Activated naive CD4-positive, alpha-beta T cell treated with anti-CD3 and anti-CD28 coated beads, Interleukin-2, amount 10 ng/mL, durations not matched to agents 7 days and 5 days (primary cell): ENCODE results near the gene AADACL3.

Experiments used
- CTCF ChIA-PET: fragments of 350-600 bp; sonication (Branson Sonifier 250); formaldehyde crosslinking; loops from one replicate; lab custom pipeline; 2021; ENCODE audit warnings: antibody characterized with exemption; lab: Charles Lee
- DNase-seq: peaks from one replicate; pipeline ENCODE4 v3.0.0-alpha.2; 2020
- H3K27ac Mint-ChIP-seq: one replicate; pipeline ENCODE4 v1.8.0; 2021; ENCODE audit warnings: mild to moderate bottlenecking, moderate library complexity, mixed read lengths
- H3K27me3 Mint-ChIP-seq: one replicate; pipeline ENCODE4 v1.8.0; 2021; ENCODE audit warnings: mild to moderate bottlenecking, mixed read lengths
- H3K36me3 Mint-ChIP-seq: one replicate; pipeline ENCODE4 v1.8.0; 2021; ENCODE audit warnings: mixed read lengths
- H3K4me1 Mint-ChIP-seq: one replicate; pipeline ENCODE4 v1.8.0; 2021; ENCODE audit warnings: mixed read lengths
- H3K4me3 Mint-ChIP-seq: one replicate; pipeline ENCODE4 v1.8.0; 2021; ENCODE audit warnings: mild to moderate bottlenecking, moderate library complexity, mixed read lengths
- H3K9me3 Mint-ChIP-seq: one replicate; pipeline ENCODE4 v1.8.0; 2021; ENCODE audit warnings: mixed read lengths

Gene AADACL3

DNA sequence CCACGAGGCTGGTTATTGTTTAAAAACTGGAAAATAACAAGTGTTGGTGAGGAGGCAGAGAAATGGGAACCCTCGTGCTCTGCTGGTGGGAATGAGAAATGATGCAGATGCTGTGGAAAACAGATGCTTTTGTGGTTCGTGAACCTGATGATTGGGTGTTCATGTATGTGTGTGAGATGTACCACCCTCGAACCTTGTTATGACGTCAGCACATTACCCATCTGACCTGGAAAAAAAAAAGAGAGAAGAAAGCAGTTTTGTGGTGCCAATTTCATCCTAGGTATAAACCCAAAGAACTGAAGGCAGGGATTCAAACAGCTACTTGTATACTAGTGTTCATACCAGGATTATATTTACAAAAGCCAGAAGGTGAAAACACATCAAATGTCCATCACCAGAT lies 23.7 kb downstream of the AADACL3 start:
- no peak for DNase-seq
- Mint-ChIP-seq H3K4me1 (no peaks in the 10 kb centered on the region), H3K4me3 (no peak overlapping the region), H3K36me3 (no peaks in the 10 kb centered on the region), H3K9me3 (no peaks in the 10 kb centered on the region), H3K27ac (no peak overlapping the region), H3K27me3 (peaks cover 4% of the 10 kb centered on the region)
- CTCF ChIA-PET = no interaction called here

GRCh38 chr1:12741946-12742345 lies 26.0 kb downstream of the AADACL3 start:
- CTCF ChIA-PET = interaction anchor here (0.6 kb wide), 1 partner anchor 1751 kb away, joined by 3 read pairs; no protein-coding TSS in a partner anchor
- no peak overlapping the region for H3K4me3 Mint-ChIP-seq
- H3K27ac Mint-ChIP-seq = no peak overlapping the region
- no peaks in the 10 kb centered on the region for H3K4me1 Mint-ChIP-seq
- H3K27me3 Mint-ChIP-seq = peaks cover 9% of the 10 kb centered on the region
- DNase-seq = no peak
- no peaks in the 10 kb centered on the region for H3K9me3 Mint-ChIP-seq
- no peaks in the 10 kb centered on the region for H3K36me3 Mint-ChIP-seq

DNA sequence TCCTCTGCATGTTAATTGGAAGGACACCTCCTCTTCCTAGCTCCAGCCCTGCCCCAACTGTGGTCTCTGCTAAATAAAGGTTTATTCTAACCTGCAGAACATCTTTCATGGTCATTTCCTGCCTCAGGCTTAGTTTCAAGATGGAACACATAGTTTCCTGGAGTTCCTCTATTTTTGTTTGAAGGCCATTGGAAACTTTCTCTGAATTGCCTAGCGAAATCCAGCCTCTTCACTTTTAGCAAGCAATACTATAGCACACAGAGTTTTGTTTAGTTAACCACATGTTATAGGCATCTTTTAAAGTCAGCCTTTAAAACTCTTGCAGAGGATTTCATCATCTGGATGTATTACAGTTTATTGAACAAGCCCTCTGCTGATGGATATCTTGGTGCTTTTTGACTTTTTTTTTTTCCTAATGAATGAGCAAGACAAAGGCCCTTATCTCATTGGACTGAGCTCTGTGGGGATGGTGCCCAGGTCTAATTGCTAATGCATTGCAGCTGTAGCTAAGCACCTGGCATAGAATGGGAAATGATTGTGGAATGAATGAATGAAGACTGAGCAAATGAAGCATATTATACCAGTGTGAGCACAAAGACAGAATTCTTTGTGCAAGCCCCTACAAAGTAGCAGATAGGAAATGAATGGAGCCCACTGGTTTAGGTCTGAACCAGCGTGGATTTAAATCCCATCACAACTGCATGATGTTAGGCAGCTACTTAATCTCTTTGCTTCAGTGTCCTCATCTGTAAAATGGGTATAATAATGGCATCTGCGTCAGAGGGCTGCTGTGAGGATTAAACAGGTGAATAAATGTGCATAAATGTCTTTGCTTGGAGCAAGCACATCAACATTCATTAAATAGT lies 29.4 kb downstream of the AADACL3 start:
- peaks cover 17% of the 10 kb centered on the region for H3K27me3 Mint-ChIP-seq
- no peak overlapping the region for H3K4me3 Mint-ChIP-seq
- H3K36me3 Mint-ChIP-seq = peaks cover 1% of the 10 kb centered on the region
- H3K9me3 Mint-ChIP-seq = peaks cover 11% of the 10 kb centered on the region
- CTCF ChIA-PET = no interaction called here
- H3K4me1 Mint-ChIP-seq = no peaks in the 10 kb centered on the region
- no peak overlapping the region for H3K27ac Mint-ChIP-seq
- no peak for DNase-seq

DNA sequence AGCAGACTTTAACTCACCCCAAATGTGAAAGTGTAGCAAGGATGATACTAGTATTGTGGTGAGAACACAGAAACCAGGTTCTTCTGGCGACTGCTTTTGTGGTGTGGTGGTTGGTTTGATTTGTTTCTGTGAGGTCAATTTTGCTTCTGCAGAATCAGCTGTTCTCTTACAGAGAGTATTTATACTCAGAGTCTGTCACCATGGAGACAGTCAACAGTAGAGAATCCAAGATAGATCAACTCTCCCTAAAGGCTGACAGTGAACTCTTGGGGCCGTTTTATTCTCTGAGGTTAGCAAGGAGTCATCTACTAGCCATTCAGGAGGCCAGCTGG lies 30.0 kb downstream of the AADACL3 start, which contains the start of gene CFAP107:
Gene CFAP107 (plus strand): TSS at position 209 of the 332 bp plus-strand sequence. CDS start 231 bp downstream, outside the sequence.
- H3K36me3 Mint-ChIP-seq = peaks cover 1% of the 10 kb centered on the region
- no peak within 1 kb of the TSS for H3K27ac Mint-ChIP-seq
- CTCF ChIA-PET = no interaction called here
- no peaks in the 10 kb centered on the region for H3K4me1 Mint-ChIP-seq
- H3K9me3 Mint-ChIP-seq = peaks cover 11% of the 10 kb centered on the region
- no peak within 1 kb of the TSS for H3K4me3 Mint-ChIP-seq
- peaks cover 17% of the 10 kb centered on the region for H3K27me3 Mint-ChIP-seq
- DNase-seq = no peak

- Mint-ChIP-seq H3K4me1 (no peaks in the 10 kb centered on the region), H3K9me3 (peaks cover 11% of the 10 kb centered on the region), H3K27ac (no peak overlapping the region), H3K4me3 (no peak overlapping the region), H3K27me3 (peaks cover 17% of the 10 kb centered on the region), H3K36me3 (peaks cover 1% of the 10 kb centered on the region)
- DNase-seq = no peak
- CTCF ChIA-PET = no interaction called here
These were observed 33.0 kb downstream of the AADACL3 start for GRCh38 chr1:12748778-12749355.

DNA sequence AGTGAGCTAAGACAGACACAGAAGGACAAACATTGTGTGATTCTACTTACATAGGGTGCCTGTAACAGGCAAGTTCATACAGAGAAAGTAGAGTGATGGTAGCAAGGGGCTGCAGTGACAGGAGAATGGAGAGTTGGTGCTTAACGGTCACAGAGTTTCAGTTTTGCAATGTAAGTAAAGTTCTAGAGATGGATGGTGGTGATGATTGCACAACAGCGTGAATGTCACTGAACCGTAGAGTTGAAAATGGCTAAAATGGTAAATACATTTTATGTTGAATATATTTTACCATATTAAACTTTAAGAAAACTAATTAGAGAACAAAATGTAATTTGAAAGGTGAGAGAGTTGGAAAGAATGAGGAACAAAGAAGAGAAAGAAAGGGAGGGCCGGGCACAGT lies 38.8 kb downstream of the AADACL3 start:
- no peaks in the 10 kb centered on the region for H3K9me3 Mint-ChIP-seq
- H3K36me3 Mint-ChIP-seq = no peaks in the 10 kb centered on the region
- no peak for DNase-seq
- H3K4me3 Mint-ChIP-seq = no peak overlapping the region
- no peaks in the 10 kb centered on the region for H3K4me1 Mint-ChIP-seq
- H3K27me3 Mint-ChIP-seq = peaks cover 17% of the 10 kb centered on the region
- CTCF ChIA-PET = no interaction called here
- no peak overlapping the region for H3K27ac Mint-ChIP-seq

DNA sequence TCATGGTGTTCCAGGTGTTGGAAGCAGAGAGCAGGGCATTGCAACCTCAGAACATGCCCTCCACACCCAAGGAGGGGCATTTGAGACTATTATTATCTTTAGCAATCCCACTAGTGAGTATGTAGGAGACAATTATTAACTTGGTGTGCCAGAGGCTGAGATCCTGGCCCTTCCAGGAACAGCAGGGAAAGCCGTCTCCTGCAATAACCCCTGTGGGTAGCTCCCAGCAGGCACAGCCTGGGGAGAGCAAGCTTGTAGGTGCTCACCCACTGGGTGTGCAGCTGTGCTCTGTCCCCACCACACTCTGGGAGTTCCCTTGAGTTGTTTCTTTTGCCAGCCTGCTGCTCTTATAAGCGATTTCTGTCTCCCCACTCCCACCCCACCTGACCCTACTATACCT lies 40.4 kb downstream of the AADACL3 start:
- Mint-ChIP-seq H3K4me3 (no peak overlapping the region), H3K27ac (no peak overlapping the region), H3K9me3 (no peaks in the 10 kb centered on the region), H3K4me1 (no peaks in the 10 kb centered on the region), H3K27me3 (peaks cover 17% of the 10 kb centered on the region), H3K36me3 (no peaks in the 10 kb centered on the region)
- DNase-seq = no peak
- CTCF ChIA-PET = no interaction called here

DNA sequence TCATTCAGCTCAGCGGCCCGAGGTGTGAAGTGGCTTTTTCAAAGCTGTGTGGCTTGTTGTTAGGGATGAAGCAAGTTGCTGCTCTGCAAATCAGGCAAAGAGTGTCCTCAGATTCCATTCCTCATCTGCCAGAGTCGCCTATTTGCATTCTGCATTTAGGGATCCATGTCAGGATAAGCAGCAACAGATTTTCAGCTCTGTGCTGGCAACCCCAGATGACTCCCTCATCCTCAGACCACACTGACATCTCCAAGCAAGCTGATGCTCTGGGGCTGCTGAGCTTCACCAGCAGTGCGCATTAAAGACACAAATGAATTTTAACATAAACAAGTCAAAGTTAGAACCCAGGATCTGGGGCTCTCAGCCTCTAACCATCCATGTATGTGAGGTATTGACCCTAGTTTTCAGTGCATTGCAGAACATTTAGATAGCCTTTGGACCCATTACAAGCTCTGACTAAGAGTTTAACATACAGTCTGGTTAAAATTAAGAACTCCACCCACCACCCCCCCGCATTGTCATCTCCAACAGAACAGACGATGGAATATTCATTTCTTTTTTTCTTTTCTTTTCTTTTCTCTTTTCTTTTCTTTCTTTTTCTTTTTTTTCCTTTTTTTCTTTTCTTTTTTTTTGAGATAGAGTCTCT lies 41.0 kb downstream of the AADACL3 start:
- no peak overlapping the region for H3K4me3 Mint-ChIP-seq
- CTCF ChIA-PET = no interaction called here
- no peaks in the 10 kb centered on the region for H3K36me3 Mint-ChIP-seq
- H3K9me3 Mint-ChIP-seq = no peaks in the 10 kb centered on the region
- no peaks in the 10 kb centered on the region for H3K4me1 Mint-ChIP-seq
- no peak overlapping the region for H3K27ac Mint-ChIP-seq
- no peak for DNase-seq
- H3K27me3 Mint-ChIP-seq = peaks cover 17% of the 10 kb centered on the region

DNA sequence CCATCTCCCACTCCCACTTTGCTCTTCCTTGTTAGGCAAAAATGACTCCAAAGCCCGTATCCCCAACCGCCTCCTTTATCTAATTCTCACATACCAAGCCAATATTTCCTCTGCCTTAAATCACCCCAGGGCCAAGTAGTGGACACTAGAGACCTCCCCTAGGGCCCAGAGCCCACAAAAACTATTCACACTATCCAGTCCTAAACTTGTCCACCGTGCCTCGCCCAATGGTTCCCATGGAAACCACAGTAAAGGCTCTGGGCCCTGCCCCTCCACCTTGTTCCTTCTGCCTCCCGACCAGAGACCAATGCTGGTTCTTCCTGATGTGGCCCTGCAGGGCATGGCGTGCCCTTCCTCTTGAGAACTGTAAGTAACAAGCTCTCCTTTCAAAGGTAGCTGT lies 41.9 kb downstream of the AADACL3 start:
- H3K36me3 Mint-ChIP-seq = no peaks in the 10 kb centered on the region
- CTCF ChIA-PET = interaction anchor here (0.6 kb wide), 1 partner anchor 1967 kb away, joined by 4 read pairs; no protein-coding TSS in a partner anchor
- no peak for DNase-seq
- H3K27ac Mint-ChIP-seq = no peak overlapping the region
- no peaks in the 10 kb centered on the region for H3K4me1 Mint-ChIP-seq
- H3K4me3 Mint-ChIP-seq = no peak overlapping the region
- H3K9me3 Mint-ChIP-seq = no peaks in the 10 kb centered on the region
- peaks cover 22% of the 10 kb centered on the region for H3K27me3 Mint-ChIP-seq

DNA sequence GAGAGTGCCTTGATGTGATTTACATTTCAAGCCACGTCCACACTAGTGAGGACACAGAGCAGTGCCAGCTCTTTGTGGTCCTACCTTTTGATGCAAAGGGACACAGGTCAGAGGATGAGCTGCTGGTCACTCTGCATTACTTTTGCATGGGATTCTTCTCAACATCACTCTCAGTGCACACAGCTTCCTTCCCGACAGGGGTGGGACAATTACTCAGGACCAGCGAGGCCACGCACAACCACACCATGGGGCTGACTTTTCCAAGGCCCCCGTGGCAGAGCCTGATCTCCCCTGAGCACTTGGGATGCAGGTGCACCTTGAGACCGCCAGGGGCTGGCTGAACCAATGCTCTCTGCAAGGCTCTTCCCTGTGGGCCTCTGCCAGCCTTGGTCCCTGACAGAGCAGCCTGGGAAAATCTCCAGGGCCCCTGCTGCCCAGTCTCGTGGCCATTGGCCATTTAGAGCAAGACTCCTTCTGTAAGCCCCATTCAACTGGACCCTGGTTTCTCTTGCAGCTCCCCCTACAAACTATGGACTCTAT lies 44.4 kb downstream of the AADACL3 start:
- H3K4me1 Mint-ChIP-seq = no peaks in the 10 kb centered on the region
- no peak overlapping the region for H3K4me3 Mint-ChIP-seq
- no peaks in the 10 kb centered on the region for H3K36me3 Mint-ChIP-seq
- CTCF ChIA-PET = no interaction called here
- H3K27me3 Mint-ChIP-seq = peaks cover 18% of the 10 kb centered on the region
- DNase-seq = no peak
- H3K27ac Mint-ChIP-seq = no peak overlapping the region
- no peaks in the 10 kb centered on the region for H3K9me3 Mint-ChIP-seq

GRCh38 chr1:12761781-12762180 lies 45.9 kb downstream of the AADACL3 start:
- CTCF ChIA-PET = no interaction called here
- H3K9me3 Mint-ChIP-seq = no peaks in the 10 kb centered on the region

GRCh38 chr1:12762766-12763165 lies 46.9 kb downstream of the AADACL3 start:
- no peaks in the 10 kb centered on the region for H3K36me3 Mint-ChIP-seq

More at GRCh38 chr1:12761781-12762180, 45.9 kb downstream of the AADACL3 start:
- H3K27ac Mint-ChIP-seq = no peak overlapping the region
- no peak for DNase-seq
- H3K4me1 Mint-ChIP-seq = no peaks in the 10 kb centered on the region
- no peak overlapping the region for H3K4me3 Mint-ChIP-seq
- H3K36me3 Mint-ChIP-seq = no peaks in the 10 kb centered on the region
- H3K27me3 Mint-ChIP-seq = peaks cover 16% of the 10 kb centered on the region

DNA sequence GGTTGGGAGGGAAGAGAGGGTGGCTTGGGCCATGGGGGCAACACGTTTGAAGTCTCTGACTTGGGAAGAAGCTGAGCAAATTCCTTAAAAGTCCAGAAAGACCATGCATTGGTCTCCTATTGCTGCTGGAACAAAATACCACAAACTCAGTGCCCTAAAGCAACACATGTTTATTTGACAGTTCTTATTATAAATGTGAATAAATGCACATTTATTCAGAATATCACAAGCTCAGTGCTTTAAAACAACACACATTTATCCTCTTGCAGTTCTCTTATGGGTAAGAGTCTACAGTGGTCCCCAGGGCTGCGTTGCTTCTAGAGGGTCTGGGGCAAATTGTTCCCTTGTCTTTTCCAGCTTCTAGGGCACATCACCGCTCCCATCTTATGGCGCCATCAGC lies 47.6 kb downstream of the AADACL3 start:
- no peaks in the 10 kb centered on the region for H3K36me3 Mint-ChIP-seq
- H3K4me3 Mint-ChIP-seq = no peak overlapping the region
- no peak overlapping the region for H3K27ac Mint-ChIP-seq
- no peaks in the 10 kb centered on the region for H3K4me1 Mint-ChIP-seq
- H3K27me3 Mint-ChIP-seq = peaks cover 8% of the 10 kb centered on the region
- CTCF ChIA-PET = no interaction called here
- DNase-seq = no peak
- no peaks in the 10 kb centered on the region for H3K9me3 Mint-ChIP-seq

More at GRCh38 chr1:12762766-12763165, 46.9 kb downstream of the AADACL3 start:
- peaks cover 8% of the 10 kb centered on the region for H3K27me3 Mint-ChIP-seq
- no peak overlapping the region for H3K27ac Mint-ChIP-seq
- H3K4me3 Mint-ChIP-seq = no peak overlapping the region
- H3K4me1 Mint-ChIP-seq = no peaks in the 10 kb centered on the region
- H3K9me3 Mint-ChIP-seq = no peaks in the 10 kb centered on the region
- no peak for DNase-seq
- CTCF ChIA-PET = no interaction called here

DNA sequence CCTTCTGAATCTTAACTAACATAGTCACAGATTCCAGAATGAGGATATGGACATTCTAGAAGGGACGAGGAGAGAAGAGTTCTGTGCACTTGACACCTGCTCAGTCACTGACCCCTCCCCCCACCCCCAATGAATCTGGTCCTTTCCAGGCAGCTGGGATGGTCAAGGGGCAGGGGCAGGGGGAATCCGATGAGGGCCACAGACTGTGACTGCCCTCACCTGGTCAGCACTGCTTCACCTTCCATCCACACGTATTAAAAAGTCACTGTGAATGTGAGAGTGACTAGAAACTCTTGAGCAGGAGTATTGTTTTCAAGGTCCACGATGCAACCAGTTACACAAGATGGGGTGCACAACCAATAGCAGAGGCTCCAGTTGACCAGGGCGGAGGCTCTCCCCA lies 48.1 kb downstream of the AADACL3 start:
- Mint-ChIP-seq H3K27ac (no peak overlapping the region), H3K36me3 (no peaks in the 10 kb centered on the region), H3K4me3 (no peak overlapping the region), H3K4me1 (no peaks in the 10 kb centered on the region), H3K9me3 (no peaks in the 10 kb centered on the region), H3K27me3 (peaks cover 13% of the 10 kb centered on the region)
- CTCF ChIA-PET = no interaction called here
- no peak for DNase-seq
